Hindlimb muscle (tissue), 1 donor: Measurements from ENCODE around the gene TM7SF3. TPM values are rescaled to one million over a fixed set of nuclear protein-coding genes. Genes with fewer than 3 reads are reported as not detected.
A peak's percentile ranks its signal among the peaks of the same experiment; 100 is the strongest.
"Not testable (repeated sequence)": the region's sequence is repeated elsewhere in the genome, so short reads cannot be mapped to it uniquely, and the experiment has no call there.

Experiments used
- DNase-seq: peaks from one replicate; pipeline ENCODE4 v3.0.0-alpha.2; 2013
- polyA plus RNA-seq: library from polyadenylated mRNA; unstranded; fragments of 120-200 nt; gene quantifications from one replicate; pipeline ENCODE4 v1.2.1, GENCODE V29; 2013; ENCODE audit not compliant: insufficient read length

The TM7SF3 gene
- polyA plus RNA-seq, result 27.3 TPM

- DNase-seq, result peak; percentile 91
These were observed at the start of gene TM7SF3 for GRCh38 chr12:27014085-27014858. Gene TM7SF3 (minus strand): TSS chr12:27014384. CDS start chr12:27014168, 216 bp downstream.

- DNase-seq, result no peak
These were observed 49.2 kb upstream of the TM7SF3 start for GRCh38 chr12:27063250-27063851.

- no peak for DNase-seq
These were observed 47.1 kb upstream of the TM7SF3 start for GRCh38 chr12:27061317-27061716.

GRCh38 chr12:27060740-27061139 lies 46.6 kb upstream of the TM7SF3 start:
- DNase-seq, result no peak

- no peak for DNase-seq
These were observed 43.4 kb upstream of the TM7SF3 start for GRCh38 chr12:27057543-27057942.

GRCh38 chr12:27055966-27056365 lies 41.8 kb upstream of the TM7SF3 start:
- DNase-seq, result no peak

- DNase-seq, result no peak
These were observed 38.6 kb upstream of the TM7SF3 start for GRCh38 chr12:27052742-27053141.

GRCh38 chr12:27052176-27052575 lies 38.0 kb upstream of the TM7SF3 start:
- no peak for DNase-seq

- DNase-seq, result no peak
These were observed 34.9 kb upstream of the TM7SF3 start for GRCh38 chr12:27048822-27049752.

- DNase-seq, result not testable (repeated sequence)
These were observed 27.8 kb upstream of the TM7SF3 start for GRCh38 chr12:27042018-27042417.

GRCh38 chr12:27040637-27041036 lies 26.5 kb upstream of the TM7SF3 start:
- DNase-seq, result not testable (repeated sequence)

- DNase-seq, result no peak
These were observed 20.6 kb upstream of the TM7SF3 start for GRCh38 chr12:27034607-27035293.

GRCh38 chr12:27032679-27033078 lies 18.5 kb upstream of the TM7SF3 start:
- DNase-seq, result no peak

- no peak for DNase-seq
These were observed 17.3 kb upstream of the TM7SF3 start for GRCh38 chr12:27031531-27031930.

- no peak for DNase-seq
These were observed 12.1 kb upstream of the TM7SF3 start for GRCh38 chr12:27026257-27026656.

- no peak for DNase-seq
These were observed 10.9 kb upstream of the TM7SF3 start for GRCh38 chr12:27025116-27025515.

GRCh38 chr12:27024291-27024690 lies 10.1 kb upstream of the TM7SF3 start:
- DNase-seq, result no peak

GRCh38 chr12:27020761-27021160 lies 6.6 kb upstream of the TM7SF3 start:
- no peak for DNase-seq

- no peak for DNase-seq
These were observed 3.9 kb upstream of the TM7SF3 start for GRCh38 chr12:27018037-27018436.

- DNase-seq, result not testable (repeated sequence)
These were observed 3.1 kb upstream of the TM7SF3 start for GRCh38 chr12:27017163-27017823.

GRCh38 chr12:27015730-27016076 lies 1.5 kb upstream of the TM7SF3 start:
- DNase-seq, result no peak
